ELF-1 (cell line): ENCODE data around the gene HBZ.
"Not testable (repeated sequence)": the region's sequence is repeated elsewhere in the genome, so short reads cannot be mapped to it uniquely, and the experiment has no call there.

Source experiments
- DNase-seq: peaks from one replicate; pipeline ENCODE4 v3.0.0-alpha.2; 2016; ENCODE audit warnings: low read depth, low spot score

Gene HBZ

DNA sequence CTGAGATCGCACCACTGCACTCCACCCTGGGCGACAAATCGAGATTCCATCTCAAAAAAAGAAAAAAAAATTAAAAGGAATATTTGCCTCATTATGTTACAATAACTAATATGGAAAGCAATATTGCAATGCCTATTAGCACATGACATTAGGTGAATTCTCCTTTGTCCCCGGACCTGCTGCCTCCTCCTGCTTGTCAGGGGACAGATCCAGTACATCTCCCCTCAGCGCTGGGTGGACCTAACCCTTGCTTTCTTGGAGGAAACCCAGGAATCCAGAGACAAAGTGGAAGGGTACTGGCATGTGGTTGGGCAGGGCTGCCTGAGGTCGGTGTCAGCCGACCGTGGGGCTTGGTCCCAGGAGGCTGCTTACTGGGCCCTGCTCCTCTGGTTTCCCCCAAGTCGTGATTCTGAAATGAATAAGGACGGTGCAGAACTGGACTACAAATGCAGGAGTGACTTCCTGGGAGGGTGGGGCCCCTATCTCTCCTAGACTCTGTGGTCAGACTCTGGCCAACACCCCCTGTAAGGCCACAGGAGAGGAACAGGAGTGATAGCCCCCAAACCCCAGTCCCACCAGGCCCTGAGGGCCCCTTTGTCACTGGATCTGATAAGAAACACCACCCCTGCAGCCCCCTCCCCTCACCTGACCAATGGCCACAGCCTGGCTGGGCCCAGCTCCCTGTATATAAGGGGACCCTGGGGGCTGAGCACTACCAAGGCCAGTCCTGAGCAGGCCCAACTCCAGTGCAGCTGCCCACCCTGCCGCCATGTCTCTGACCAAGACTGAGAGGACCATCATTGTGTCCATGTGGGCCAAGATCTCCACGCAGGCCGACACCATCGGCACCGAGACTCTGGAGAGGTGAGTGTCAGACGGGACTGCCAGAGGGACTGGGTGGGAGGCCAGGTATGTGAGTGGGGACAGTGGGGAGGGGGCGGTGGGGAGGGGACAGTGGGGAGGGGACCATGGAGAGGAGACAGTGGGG lies at the start of gene HBZ:
HBZ (plus strand) TSS at position 504 of the 988 bp plus-strand sequence; CDS start at position 770, 266 bp downstream.
- DNase-seq: no peak

DNA sequence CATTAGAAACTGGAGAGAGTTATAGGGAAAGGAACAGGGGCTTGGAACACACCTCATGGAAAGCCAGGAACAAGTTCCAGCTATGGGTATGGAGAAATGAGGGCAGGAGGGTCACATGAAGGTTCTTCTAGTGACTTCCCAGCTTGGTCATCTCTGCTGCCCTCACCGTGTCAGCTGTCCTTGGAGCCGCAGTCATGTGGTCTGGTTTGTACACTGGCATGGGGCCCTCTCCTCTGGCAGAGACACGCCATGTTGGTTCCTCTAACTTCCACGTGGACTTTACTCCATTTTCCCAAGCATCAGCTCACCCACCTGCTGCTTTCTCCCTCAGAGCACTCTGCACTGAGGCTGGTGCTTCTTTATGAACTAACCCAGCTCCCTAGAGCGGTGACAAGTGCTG lies 48.1 kb upstream of the HBZ start:
- no peak for DNase-seq

DNA sequence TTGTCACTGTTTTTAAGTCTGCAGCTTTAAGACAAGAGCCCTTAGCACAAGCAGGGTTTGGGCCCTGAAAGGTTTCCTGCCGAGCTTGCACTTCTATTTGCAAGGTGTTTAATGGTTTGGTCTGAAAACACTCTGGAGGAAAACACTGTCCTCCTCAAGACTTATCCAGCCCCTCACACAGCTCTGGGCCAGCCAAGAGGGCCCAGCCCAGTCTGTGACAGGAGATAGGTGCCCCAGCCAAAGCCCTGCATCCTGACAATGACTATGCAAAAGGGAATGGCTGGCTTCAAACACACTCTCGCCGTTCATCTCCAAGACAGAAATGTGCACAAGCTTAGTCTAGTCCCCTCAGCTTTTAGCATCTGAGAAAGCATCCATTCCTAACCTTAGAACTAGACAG lies 47.5 kb upstream of the HBZ start:
- DNase-seq: no peak

DNA sequence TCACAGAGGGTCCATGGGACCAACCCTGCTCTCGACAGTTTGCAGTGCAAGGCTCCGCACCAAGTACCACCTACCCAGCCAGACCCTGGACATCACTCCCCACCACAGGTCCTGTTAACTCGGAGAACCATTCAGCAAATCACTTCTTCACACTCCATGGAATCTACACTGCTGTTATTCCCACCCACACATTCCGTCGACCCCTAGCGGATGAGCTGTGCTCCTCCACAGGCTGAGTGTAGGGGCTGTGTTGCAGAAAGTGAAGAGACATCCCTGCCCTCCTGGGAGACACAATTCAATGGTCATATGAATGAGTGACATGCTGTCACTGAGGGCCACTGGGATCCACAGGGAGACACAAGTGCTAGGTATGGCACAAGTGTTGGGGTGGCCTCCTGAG lies 46.9 kb upstream of the HBZ start:
- DNase-seq: no peak

DNA sequence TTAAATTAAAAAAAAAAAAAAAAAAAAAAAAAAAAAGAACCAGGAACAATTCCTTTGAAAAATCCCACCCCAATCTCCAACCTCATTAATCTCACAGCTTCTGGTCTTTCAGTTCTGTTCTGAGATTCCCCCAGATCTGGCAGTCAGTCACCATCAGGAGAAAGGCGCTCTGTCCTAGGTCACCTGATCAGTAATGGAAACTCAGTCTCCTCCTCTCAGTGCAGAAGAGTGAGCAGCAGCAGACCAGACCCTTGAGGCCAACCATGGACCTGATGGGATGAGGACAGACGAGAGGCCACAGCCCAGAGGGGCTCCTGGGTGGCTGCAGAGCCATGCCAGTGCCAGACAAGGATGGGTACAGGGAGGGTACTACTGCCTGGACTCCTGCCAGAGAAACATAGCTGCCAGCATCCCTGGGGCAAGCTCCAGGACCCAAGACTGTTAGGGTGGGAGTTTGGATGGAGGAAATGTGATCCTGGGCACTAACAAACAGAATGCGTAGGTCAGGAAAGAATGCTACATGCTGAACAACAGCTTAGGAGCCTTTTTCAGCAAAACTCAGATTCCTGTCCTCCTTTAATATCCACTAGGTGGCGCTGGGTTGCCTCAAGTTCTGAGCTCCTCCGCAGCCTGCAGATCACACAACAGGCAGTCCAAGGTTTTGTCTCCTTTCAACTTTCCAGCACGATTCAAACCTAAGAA lies 45.7 kb upstream of the HBZ start:
- DNase-seq: peak; percentile 83

DNA sequence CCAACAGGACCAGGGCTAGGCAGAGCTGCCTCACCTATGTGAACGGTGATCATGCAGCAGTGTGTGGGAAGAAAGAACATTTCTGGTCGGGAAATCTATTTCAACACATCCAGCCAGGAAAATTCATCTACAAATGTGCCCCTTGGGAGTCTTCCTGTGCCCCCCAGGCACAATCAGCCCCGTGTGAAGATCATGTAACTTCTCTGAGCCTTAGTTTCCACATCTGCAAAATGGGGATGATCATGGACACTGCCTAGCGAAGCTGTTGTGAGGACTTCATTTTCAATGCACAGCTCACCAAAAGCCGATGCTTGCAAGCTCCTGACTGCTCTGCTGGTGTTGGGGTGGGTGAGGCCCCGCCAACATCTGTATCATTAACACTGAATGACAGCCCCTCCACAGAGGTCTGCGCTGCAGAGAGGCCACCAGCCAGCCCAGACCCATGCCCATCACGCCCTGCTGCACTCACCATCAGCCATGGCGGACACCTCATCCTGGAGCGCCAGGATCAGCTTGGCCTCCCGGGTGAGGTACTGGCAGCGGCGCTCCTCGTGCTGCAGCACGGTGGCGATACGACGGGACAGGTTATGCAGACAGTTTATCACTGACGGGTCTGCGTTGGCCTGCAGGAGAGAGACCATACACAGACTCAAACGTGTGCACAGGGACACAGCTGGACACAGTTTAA lies 40.1 kb upstream of the HBZ start:
- no peak for DNase-seq

DNA sequence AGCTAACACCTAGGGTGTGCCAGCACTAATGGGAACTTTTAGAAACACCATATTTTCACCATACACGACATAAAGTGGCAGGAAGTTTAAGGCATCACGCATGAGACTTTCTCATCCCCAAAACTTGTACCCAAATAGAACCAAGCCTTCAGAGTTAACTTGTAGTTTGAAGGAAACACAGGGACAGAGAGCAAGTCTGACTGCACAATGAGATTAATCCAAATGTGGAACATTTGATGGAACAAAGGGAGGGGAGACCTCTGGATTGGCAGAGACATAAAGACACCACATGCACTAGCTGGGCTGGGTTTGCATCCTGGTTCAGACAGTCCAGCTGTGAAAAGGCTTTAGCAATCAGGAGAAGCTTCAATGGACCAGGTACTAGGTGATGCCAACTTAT lies 38.1 kb upstream of the HBZ start:
- DNase-seq: no peak

DNA sequence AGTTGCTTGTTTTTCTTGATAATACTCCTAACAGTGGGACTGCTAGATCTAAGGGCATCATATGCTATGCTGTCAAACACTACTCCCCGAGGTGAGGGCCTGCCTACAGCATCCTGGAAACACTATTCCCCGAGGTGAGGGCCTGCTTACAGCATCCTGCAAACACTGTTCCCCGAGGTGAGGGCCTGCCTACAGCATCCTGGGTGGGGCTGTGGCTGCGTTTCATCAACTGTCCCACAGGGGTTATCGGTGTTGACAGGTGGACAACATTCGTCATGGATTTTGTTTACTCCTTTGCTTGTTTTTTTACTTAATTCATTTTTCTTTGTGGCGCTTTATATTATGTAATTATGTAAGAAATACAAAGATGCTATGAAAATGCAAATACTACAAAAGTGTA lies 36.4 kb upstream of the HBZ start:
- no peak for DNase-seq

DNA sequence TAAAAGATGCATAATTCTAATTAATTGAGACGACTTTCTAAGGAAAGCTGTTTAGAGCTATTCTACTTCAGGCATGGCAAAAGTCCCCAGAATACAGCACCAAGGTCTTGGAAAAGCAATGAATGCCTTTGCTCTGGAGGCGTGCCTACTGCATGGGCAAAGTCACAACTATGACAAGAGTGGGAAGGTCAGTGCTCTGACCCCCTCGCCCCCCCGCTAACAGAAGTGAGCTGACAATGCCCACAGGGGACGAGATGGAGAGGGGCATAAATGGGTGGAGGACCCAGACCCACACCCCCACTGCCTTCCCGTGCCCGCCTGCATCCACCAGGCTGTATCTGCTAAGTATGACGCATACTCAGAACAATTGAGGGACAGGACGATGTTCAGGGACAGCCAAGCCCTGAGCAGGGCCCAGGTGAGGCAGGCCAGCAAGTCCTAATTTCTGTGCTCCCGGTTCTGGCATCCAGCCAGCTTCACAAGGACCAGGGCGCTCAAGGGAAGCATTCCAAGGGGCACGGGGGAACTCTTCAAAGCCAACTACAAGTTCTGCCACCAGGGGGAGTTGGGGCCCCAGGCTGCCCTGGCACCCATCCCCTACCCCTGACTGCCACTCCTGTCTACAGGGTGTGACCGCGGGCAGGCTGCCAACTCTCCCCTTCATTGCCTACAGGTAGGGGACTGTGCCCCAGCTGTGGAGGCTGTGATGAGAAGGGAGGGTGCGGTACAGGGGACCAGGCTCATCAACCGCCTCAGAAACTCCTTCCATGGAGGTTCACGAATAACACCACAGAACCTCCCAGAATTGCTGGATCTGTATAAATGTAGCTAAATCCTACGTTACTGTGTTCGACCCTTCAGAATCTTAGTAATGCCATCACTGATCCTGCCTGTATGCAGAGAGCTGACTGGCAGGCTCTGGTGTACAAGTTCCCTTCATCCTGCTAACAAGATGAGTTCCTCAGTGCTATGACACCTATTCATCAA lies 34.8 kb upstream of the HBZ start:
- DNase-seq: peak; percentile 81

DNA sequence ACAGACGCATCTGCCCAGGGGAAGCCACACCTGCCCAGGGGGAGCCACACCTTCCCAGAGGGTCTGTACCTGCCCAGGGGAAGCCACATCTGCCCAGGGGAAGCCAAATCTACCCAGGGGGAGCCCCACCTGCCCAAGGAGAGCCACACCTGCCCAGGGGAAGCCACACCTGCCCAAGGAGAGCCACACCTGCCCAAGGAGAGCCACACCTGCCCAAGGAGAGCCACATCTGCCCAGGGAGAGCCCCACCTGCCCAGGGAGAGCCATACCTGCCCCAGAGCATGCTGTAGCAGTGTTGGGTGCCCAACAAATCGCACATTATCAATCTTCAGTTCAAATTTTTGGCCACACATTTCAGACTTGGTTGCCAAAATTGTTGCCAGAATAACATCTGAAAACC lies 33.6 kb upstream of the HBZ start:
- no peak for DNase-seq

DNA sequence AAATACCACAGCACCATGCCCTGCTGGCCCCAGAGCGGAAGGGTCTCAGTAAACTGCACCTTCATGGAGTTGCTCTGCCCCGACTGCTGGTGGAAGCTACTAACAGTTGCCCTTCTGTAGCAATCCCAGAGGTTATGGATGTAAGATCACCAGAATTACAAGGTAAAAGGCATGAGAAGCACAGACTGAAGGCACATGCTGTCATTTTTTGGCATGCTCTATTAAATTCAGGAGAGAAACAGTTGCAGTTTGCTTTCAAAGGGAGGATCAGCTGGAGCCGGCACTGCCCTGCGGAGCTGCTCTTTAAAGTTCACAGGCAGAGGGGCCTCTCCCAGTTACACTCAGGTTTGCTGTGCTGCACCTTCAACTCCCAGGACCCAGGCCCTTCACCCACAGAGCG lies 33.1 kb upstream of the HBZ start:
- no peak for DNase-seq

DNA sequence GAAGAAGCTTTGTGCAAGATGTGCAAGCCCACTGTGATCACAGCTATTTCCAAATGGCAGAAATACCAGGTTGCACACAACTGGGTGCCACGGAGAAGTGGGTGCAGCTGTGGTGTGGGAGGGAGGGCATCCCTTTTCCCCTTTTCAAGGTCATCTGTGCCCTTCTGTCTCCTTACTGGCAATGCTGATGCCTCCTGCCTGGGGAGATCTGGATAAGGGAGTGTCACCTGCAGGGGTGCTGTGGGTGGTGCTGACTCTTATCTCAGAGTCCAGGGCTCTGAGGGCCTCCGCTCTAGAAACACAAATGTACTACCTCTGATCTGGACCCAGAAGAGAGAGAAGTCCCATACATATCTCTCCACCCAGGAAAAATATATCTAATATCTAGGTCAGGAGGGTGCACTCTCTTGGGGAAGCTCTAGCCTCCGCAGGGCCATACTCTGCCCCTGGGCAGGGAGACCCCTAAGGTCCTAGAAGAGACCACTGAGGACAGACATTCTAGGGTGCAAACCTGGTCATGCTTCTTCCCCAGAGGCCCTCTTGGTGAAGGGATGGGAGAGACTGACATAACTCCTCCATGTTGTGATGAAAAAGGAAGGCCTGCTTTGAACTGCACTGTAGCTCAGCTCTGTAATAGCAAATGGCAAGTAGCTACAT lies 32.5 kb upstream of the HBZ start:
- no peak for DNase-seq

DNA sequence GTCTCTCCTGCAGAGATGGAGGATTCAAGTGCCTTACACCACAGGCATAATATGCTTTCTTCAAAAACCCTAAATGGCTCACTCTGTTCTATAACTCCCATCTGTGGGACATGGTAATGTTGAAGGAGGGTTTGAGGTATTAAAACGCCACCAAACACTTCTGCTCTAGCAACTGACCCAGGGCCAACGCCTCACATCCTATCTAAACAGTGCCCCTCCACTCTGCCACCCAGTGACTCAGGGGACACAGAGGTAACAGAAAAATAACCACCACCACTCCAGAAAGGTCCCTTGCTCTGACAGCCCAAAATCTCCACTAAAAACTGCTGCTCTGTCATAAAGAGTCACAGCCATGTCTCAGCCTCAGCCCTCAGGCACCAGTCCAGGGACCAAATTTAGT lies 31.7 kb upstream of the HBZ start:
- DNase-seq: no peak

DNA sequence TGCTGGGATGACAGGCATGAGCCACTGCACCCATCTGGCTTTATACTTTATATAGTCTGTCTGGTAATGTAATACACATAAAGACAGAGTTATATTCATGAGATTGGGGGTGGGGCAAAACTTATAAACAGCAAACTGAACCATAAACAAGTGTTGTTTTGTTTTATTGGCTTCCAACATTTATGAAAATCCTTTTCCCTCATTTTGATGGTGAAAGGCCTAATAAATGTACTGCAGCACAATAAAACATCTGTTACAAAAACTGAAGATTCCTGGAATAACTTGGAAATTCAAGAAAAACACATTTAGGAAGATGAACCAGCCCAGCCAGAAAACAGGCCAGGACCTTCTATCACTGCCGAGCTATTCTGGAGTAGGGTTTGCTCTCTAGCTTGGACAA lies 30.1 kb upstream of the HBZ start:
- no peak for DNase-seq

DNA sequence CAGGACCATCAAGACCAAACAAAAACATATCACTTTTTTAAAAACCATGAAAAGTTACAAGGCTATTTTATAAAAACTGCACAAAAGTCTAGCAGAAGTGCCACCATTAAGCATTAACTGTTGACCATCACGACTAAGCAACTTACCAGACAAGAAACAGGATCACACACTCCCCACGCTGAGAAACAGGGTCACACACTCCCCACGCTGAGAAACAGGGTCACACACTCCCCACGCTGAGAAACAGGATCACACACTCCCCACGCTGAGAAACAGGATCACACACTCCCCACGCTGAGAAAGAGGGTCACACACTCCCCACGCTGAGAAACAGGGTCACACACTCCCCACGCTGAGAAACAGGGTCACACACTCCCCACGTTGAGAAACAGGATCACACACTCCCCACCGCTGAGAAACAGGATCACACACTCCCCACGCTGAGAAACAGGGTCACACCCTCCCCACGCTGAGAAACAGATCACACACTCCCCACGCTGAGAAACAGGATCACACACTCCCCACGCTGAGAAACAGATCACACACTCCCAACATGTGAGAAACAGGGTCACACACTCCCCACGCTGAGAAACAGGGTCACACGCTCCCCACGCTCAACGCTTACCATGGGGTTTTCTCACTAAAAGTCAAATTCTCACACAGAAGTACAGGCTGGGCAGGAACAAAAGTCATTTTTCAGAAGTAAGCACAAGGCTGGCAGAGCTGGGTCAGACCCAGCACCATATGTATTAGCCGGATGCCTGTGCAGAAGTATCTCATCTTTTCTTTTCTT lies 28.7 kb upstream of the HBZ start:
- not testable (repeated sequence) for DNase-seq

DNA sequence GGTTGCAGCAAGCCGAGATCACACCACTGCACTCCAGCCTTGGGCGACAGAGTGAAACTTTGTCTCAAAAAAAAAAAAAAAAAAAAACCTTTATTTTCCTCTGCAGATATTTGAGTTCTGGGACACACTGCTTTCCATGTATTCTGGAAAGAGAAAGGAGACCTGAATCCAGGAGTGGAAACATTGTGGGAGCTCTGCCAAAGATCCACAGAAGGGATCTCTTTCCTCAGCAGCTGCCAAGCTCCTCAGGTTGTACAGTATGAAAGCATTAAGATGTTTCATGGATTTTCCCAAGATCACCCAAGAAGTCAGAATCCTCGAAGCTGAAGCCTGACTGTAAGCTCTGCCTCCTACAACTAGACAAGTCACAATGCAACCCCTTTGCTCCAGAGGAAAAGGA lies 27.4 kb upstream of the HBZ start:
- DNase-seq: no peak

DNA sequence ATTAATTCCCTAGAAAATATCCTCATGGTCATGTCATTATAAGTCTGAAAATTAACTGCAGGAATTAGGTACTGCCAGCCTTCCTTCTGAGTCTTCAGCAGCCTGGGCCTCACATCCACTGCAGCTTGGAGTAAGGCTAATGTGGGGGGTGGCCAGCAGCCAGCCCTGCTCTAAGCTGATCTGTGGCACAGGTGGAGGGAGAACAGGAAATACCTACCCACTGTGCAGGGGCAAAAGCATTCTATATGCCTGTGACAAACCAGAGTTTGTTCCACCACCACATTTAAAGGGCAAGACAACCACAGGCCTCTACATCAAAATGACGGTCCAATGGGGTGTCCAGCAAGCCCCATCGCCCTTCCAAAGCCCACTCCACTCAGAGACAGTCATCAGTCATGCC lies 23.4 kb upstream of the HBZ start:
- no peak for DNase-seq

DNA sequence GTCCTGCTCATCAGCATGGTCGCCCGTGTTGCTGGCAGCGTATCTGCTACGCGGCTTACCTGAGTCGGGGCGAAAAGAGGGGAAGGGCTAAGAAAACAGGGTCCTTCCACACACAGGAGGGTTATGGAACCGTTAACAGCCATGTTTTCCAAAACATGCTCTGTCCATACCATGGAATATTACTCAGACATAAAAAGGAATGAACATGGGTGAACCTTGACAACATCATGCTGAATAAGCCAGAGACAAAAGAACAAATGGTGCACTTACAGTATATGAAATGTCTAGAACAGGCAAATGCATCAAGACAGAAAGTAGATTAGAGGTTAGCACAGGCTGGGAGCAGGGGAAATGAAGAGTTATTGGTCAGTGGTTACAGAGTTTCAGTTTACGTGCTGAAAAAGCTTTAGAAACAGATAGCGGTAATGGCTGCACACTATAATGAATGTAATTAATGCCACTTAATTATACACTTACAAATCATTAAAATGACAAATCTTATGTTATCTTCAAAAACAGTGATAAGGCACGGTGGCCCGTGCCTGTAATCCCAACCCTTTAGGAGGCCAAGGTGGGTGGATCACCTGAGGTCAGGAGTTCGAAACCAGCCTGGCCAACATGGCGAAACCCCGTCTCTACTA lies 21.8 kb upstream of the HBZ start:
- no peak for DNase-seq

DNA sequence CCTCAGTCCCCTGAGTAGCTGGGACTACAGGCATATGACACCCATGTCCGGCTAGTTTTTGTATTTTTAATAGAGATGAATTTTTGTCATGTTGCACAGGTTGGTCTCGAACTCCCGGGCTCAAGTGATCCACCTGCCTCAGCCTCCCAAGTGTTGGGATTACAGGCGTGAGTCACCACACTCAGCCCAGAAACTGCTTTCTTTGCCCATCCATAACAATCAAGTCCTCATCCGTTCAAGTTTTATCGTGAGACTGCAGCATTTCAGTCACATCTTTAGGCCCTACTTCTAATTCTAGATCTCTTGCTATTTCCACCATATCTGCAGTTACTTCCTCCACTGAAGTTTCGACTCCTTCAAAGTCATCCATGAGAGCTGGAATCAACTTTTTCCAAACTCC lies 20.3 kb upstream of the HBZ start:
- no peak for DNase-seq
